OCI-LY1 (cell line): ENCODE measurements around the gene TIAL1.
A peak's percentile ranks its signal among the peaks of the same experiment; 100 is the strongest.

Experiments used
- H2AFZ ChIP-seq: fragments of 200-600 bp; sonication (generic), shearing (Covaris generic); 2 replicates; pipeline ENCODE4 v1.6.0; 2014; ENCODE audit warnings: antibody characterized with exemption, mild to moderate bottlenecking, low read length
- H3F3A ChIP-seq: fragments of 200-600 bp; sonication (generic), shearing (Covaris generic); 2 replicates; pipeline ENCODE4 v1.6.0; 2014; ENCODE audit warnings: mild to moderate bottlenecking, antibody characterized with exemption, low read length, moderate library complexity; ENCODE audit not compliant: insufficient read depth
- H3K27ac ChIP-seq: fragments of 200-600 bp; sonication (generic); 2 replicates; pipeline ENCODE4 v1.5.1; 2014; ENCODE audit warnings: low read length, mixed run types, mild to moderate bottlenecking, low read depth; ENCODE audit not compliant: poor library complexity, severe bottlenecking
- H3K27me3 ChIP-seq: fragments of 200-600 bp; sonication (generic); 2 replicates; pipeline ENCODE4 v1.6.0; 2014; ENCODE audit warnings: antibody characterized with exemption, mild to moderate bottlenecking, low read length, moderate library complexity; ENCODE audit not compliant: insufficient read depth
- H3K36me3 ChIP-seq: fragments of 200-600 bp; sonication (generic); 2 replicates; pipeline ENCODE4 v1.6.1; 2014; ENCODE audit warnings: mild to moderate bottlenecking, antibody characterized with exemption, low read length, moderate library complexity, mixed read lengths; ENCODE audit not compliant: insufficient read depth
- H3K4me1 ChIP-seq: fragments of 200-600 bp; sonication (generic); 2 replicates; pipeline ENCODE4 v1.5.1; 2014; ENCODE audit warnings: mild to moderate bottlenecking, low read length, moderate library complexity; ENCODE audit not compliant: insufficient read depth, severe bottlenecking
- H3K4me2 ChIP-seq: fragments of 200-600 bp; sonication (generic), shearing (Covaris generic); 2 replicates; pipeline ENCODE4 v1.6.1; 2014; ENCODE audit warnings: low read length
- H3K4me3 ChIP-seq: fragments of 200-600 bp; sonication (generic); 2 replicates; pipeline ENCODE4 v1.5.1; 2014; ENCODE audit warnings: low read length, low read depth, mild to moderate bottlenecking, mixed read lengths; ENCODE audit not compliant: poor library complexity, severe bottlenecking
- H3K79me2 ChIP-seq: fragments of 200-600 bp; shearing (Covaris generic); 2 replicates; pipeline ENCODE4 v1.6.1; 2016; ENCODE audit warnings: mixed run types, low read length, mixed read lengths; ENCODE audit not compliant: insufficient read depth
- H3K9ac ChIP-seq: fragments of 200-600 bp; sonication (generic), shearing (Covaris generic); 2 replicates; pipeline ENCODE4 v1.6.1; 2014; ENCODE audit warnings: mild to moderate bottlenecking, low read length, mixed read lengths
- H3K9me2 ChIP-seq: fragments of 200-600 bp; sonication (generic), shearing (Covaris generic); 2 replicates; pipeline ENCODE4 v1.6.1; 2014; ENCODE audit warnings: low read depth, mild to moderate bottlenecking, low read length, mixed read lengths
- H3K9me3 ChIP-seq: fragments of 200-600 bp; shearing (Covaris generic); 2 replicates; pipeline ENCODE4 v1.6.1; 2014; ENCODE audit warnings: low read length, mixed read lengths
- H4K20me1 ChIP-seq: fragments of 200-600 bp; sonication (generic), shearing (Covaris generic); 2 replicates; pipeline ENCODE4 v1.6.0; 2016; ENCODE audit warnings: mild to moderate bottlenecking, low read length; ENCODE audit not compliant: insufficient read depth
- CTCF ChIP-seq: fragments of 200-600 bp; sonication (generic), shearing (Covaris generic); IDR thresholded peaks from 2 replicates; pipeline ENCODE4 v1.5.1; 2017; ENCODE audit warnings: mild to moderate bottlenecking, antibody characterized with exemption, low read length, moderate library complexity, mixed read lengths
- EZH2 ChIP-seq: fragments of 200-600 bp; sonication (generic), shearing (Covaris generic); IDR thresholded peaks from 2 replicates; pipeline ENCODE4 v1.8.0; 2017; ENCODE audit warnings: borderline replicate concordance, mixed run types, mild to moderate bottlenecking, antibody characterized with exemption, low read length, moderate library complexity, mixed read lengths

Gene TIAL1

GRCh38 chr10:119546009-119546408, 50.8 kb downstream of the TIAL1 start:
- no peak overlapping the region for H2AFZ ChIP-seq
- no peak overlapping the region for H3K4me2 ChIP-seq

GRCh38 chr10:119545310-119545709, 51.5 kb downstream of the TIAL1 start:
- H3K27me3 ChIP-seq: no peaks in the 10 kb centered on the region; the same call in 1 of the 2 replicates
- H3K4me2 ChIP-seq: no peak overlapping the region
- no peak overlapping the region for H2AFZ ChIP-seq
- H3K4me1 ChIP-seq: no peaks in the 10 kb centered on the region
- no peaks in the 10 kb centered on the region for H3K9me2 ChIP-seq
- no peaks in the 10 kb centered on the region for H4K20me1 ChIP-seq
- TF ChIP-seq EZH2 (no peak), CTCF (no peak)
- H3K9me3 ChIP-seq: no peaks in the 10 kb centered on the region
- no peak overlapping the region for H3K27ac ChIP-seq
- H3K4me3 ChIP-seq: no peak overlapping the region
- no peaks in the 10 kb centered on the region for H3K36me3 ChIP-seq
- H3K79me2 ChIP-seq: no peaks in the 10 kb centered on the region
- H3F3A ChIP-seq: no peaks in the 10 kb centered on the region
- H3K9ac ChIP-seq: no peak overlapping the region

More at GRCh38 chr10:119546009-119546408, 50.8 kb downstream of the TIAL1 start:
- no peaks in the 10 kb centered on the region for H4K20me1 ChIP-seq
- no peak overlapping the region for H3K27ac ChIP-seq
- H3K4me3 ChIP-seq: no peak overlapping the region
- H3K9ac ChIP-seq: no peak overlapping the region
- no peaks in the 10 kb centered on the region for H3K9me2 ChIP-seq
- H3K79me2 ChIP-seq: no peaks in the 10 kb centered on the region
- TF ChIP-seq CTCF: no peak
- TF ChIP-seq EZH2: no peak
- H3K27me3 ChIP-seq: no peaks in the 10 kb centered on the region; the same call in 1 of the 2 replicates
- no peaks in the 10 kb centered on the region for H3F3A ChIP-seq
- H3K36me3 ChIP-seq: no peaks in the 10 kb centered on the region
- no peaks in the 10 kb centered on the region for H3K4me1 ChIP-seq
- H3K9me3 ChIP-seq: no peaks in the 10 kb centered on the region

- Histone ChIP-seq H2AFZ (no peak overlapping the region), H3K27ac (no peak overlapping the region), H3K9ac (no peak overlapping the region; the same call in 1 of the 2 replicates), H3K4me3 (peak overlapping the region; percentile 61), H3K9me3 (no peaks in the 10 kb centered on the region), H3K36me3 (no peaks in the 10 kb centered on the region), H3K9me2 (no peaks in the 10 kb centered on the region), H3K4me1 (no peaks in the 10 kb centered on the region), H3F3A (no peaks in the 10 kb centered on the region), H4K20me1 (no peaks in the 10 kb centered on the region), H3K4me2 (peak overlapping the region; percentile 74), H3K79me2 (no peaks in the 10 kb centered on the region), H3K27me3 (no peaks in the 10 kb centered on the region; the same call in 1 of the 2 replicates)
- TF ChIP-seq CTCF (no peak), EZH2 (no peak)
Observed at GRCh38 chr10:119543814-119544642, 52.7 kb downstream of the TIAL1 start.
